IMR-90 (cell line): ENCODE results near the gene CIROP. TPM values are rescaled to one million over a fixed set of nuclear protein-coding genes. Genes with fewer than 3 reads are reported as not detected.

ENCODE experiments used
- ATAC-seq: fragments of 200-7000 bp; cut with Tn5 transposase; 2 replicates; pipeline ENCODE4 v1.9.1; 2020; ENCODE audit warnings: low read depth, mild to moderate bottlenecking, moderate library complexity
- BruUV-seq: library from RNA; stranded (reverse); fragments of 400-500 nt; replicated peaks from 2 replicates; lab custom pipeline; 2021; lab: Mats Ljungman, UMichigan
- CTCF ChIA-PET: fragments of 300-600 bp; formaldehyde crosslinking; extraction: SDS; loops from one replicate; lab custom pipeline; 2021; ENCODE audit warnings: antibody characterized with exemption; lab: Yijun Ruan, JAX
- POLR2A ChIA-PET: fragments of 300-600 bp; sonication (Branson Sonifier 250); formaldehyde crosslinking; loops from one replicate; lab custom pipeline; 2022; ENCODE audit warnings: antibody characterized with exemption; ENCODE audit not compliant: unreplicated experiment; lab: Charles Lee
- DNase-seq: peaks from one replicate; pipeline ENCODE4 v3.0.0; 2013
- H2AFZ ChIP-seq: replicated peaks from 2 replicates; pipeline ENCODE3; 2013; ENCODE audit warnings: low read length, mild to moderate bottlenecking; ENCODE audit not compliant: poor library complexity
- H2AK5ac ChIP-seq: 2 replicates; pipeline ENCODE4 v1.6.1; 2013; ENCODE audit warnings: low read depth, low read length, inconsistent platforms
- H2AK9ac ChIP-seq: replicated peaks from 2 replicates; pipeline ENCODE3; 2013; ENCODE audit warnings: mild to moderate bottlenecking, low read depth, low read length, moderate library complexity; ENCODE audit not compliant: poor library complexity
- H2BK120ac ChIP-seq: 2 replicates; pipeline ENCODE4 v1.6.1; 2013; ENCODE audit warnings: low read depth, low read length, inconsistent platforms
- H2BK15ac ChIP-seq: 3 replicates; pipeline ENCODE4 v1.6.1; 2013; ENCODE audit warnings: low read depth, low read length, inconsistent platforms
- H2BK20ac ChIP-seq: 2 replicates; pipeline ENCODE4 v1.6.1; 2013; ENCODE audit warnings: low read depth, mild to moderate bottlenecking, inconsistent platforms, low read length, moderate library complexity
- H2BK5ac ChIP-seq: 2 replicates; pipeline ENCODE4 v1.6.1; 2013; ENCODE audit warnings: mild to moderate bottlenecking, low read depth, low read length, inconsistent platforms; ENCODE audit not compliant: poor library complexity, severe bottlenecking
- H3K14ac ChIP-seq: replicated peaks from 2 replicates; pipeline ENCODE4 v1.6.1; 2013; ENCODE audit warnings: low read depth, low read length, inconsistent platforms
- H3K18ac ChIP-seq: 2 replicates; pipeline ENCODE4 v1.6.1; 2013; ENCODE audit warnings: low read depth, low read length, control low read depth
- H3K23ac ChIP-seq: 2 replicates; pipeline ENCODE4 v1.6.1; 2013; ENCODE audit warnings: low read depth, low read length, inconsistent platforms
- H3K27ac ChIP-seq: 2 replicates; pipeline ENCODE4 v1.5.1; 2013; ENCODE audit warnings: mild to moderate bottlenecking, control low read depth, low read length; ENCODE audit not compliant: insufficient read depth
- H3K27me3 ChIP-seq: 2 replicates; pipeline ENCODE4 v1.6.1; 2013; ENCODE audit warnings: low read length; ENCODE audit not compliant: control insufficient read depth, insufficient read depth
- H3K36me3 ChIP-seq: 2 replicates; pipeline ENCODE4 v1.6.1; 2013; ENCODE audit warnings: low read length, mixed read lengths; ENCODE audit not compliant: control insufficient read depth, insufficient read depth
- H3K4ac ChIP-seq: 2 replicates; pipeline ENCODE4 v1.6.1; 2013; ENCODE audit warnings: low read depth, low read length, inconsistent platforms
- H3K4me1 ChIP-seq: 2 replicates; pipeline ENCODE4 v1.6.1; 2013; ENCODE audit warnings: low read length, mixed read lengths; ENCODE audit not compliant: control insufficient read depth, insufficient read depth
- H3K4me2 ChIP-seq: 2 replicates; pipeline ENCODE4 v1.6.1; 2013; ENCODE audit warnings: low read depth, mild to moderate bottlenecking, control low read depth, low read length, moderate library complexity
- H3K4me3 ChIP-seq: 2 replicates; pipeline ENCODE4 v1.5.1; 2013; ENCODE audit warnings: low read depth, mild to moderate bottlenecking, control low read depth, low read length, moderate library complexity; ENCODE audit not compliant: insufficient read depth
- H3K56ac ChIP-seq: 2 replicates; pipeline ENCODE4 v1.6.1; 2013; ENCODE audit warnings: low read length, inconsistent platforms; ENCODE audit not compliant: insufficient read depth; ENCODE audit errors: extremely low read depth
- H3K79me1 ChIP-seq, 2 experiments: 2 replicates each; pipeline ENCODE4 v1.6.1; 2013; ENCODE audit warnings: low read length in 2 of 2, inconsistent platforms in 1 of 2, low read depth in 1 of 2
- H3K9ac ChIP-seq: 2 replicates; pipeline ENCODE4 v1.6.1; 2013; ENCODE audit warnings: low read depth, low read length, control low read depth
- H3K9me1 ChIP-seq: 2 replicates; pipeline ENCODE4 v1.6.1; 2013; ENCODE audit warnings: low read length, inconsistent platforms; ENCODE audit not compliant: insufficient read depth
- H3K9me3 ChIP-seq: 2 replicates; pipeline ENCODE4 v1.6.1; 2013; ENCODE audit warnings: low read length; ENCODE audit not compliant: control insufficient read depth, insufficient read depth
- H4K20me1 ChIP-seq: 2 replicates; pipeline ENCODE4 v1.6.1; 2013; ENCODE audit warnings: low read length, inconsistent platforms; ENCODE audit not compliant: insufficient read depth
- H4K5ac ChIP-seq: 2 replicates; pipeline ENCODE4 v1.6.1; 2013; ENCODE audit warnings: mild to moderate bottlenecking, low read depth, low read length, control low read depth
- H4K8ac ChIP-seq, 2 experiments: 2 replicates each; pipeline ENCODE4 v1.6.1; 2013; ENCODE audit warnings: low read depth in 2 of 2, low read length in 2 of 2, control low read depth in 1 of 2, inconsistent platforms in 1 of 2
- H4K91ac ChIP-seq: 2 replicates; pipeline ENCODE4 v1.6.1; 2013; ENCODE audit warnings: low read depth, low read length, inconsistent platforms; ENCODE audit not compliant: insufficient read depth
- CEBPB ChIP-seq: IDR thresholded peaks from 2 replicates; pipeline ENCODE4 v1.6.1; 2012; ENCODE audit warnings: low read depth, low read length, improper control_type of control experiment
- MAZ ChIP-seq: IDR thresholded peaks from 2 replicates; pipeline ENCODE4 v1.6.1; 2012; ENCODE audit warnings: low read depth, mild to moderate bottlenecking, low read length, improper control_type of control experiment, moderate library complexity, borderline replicate concordance
- MXI1 ChIP-seq: IDR thresholded peaks from 2 replicates; pipeline ENCODE4 v1.6.1; 2012; ENCODE audit warnings: low read depth, mild to moderate bottlenecking, low read length, moderate library complexity, borderline replicate concordance
- NFE2L2 ChIP-seq: fragments of 150-350 bp; IDR thresholded peaks from 2 replicates; pipeline ENCODE4 v1.6.1; 2016; ENCODE audit warnings: low read depth, mild to moderate bottlenecking, low read length
- RAD21 ChIP-seq: IDR thresholded peaks from 2 replicates; pipeline ENCODE4 v1.6.1; 2012; ENCODE audit warnings: low read length, improper control_type of control experiment
- SMC3 ChIP-seq: fragments of 150-350 bp; IDR thresholded peaks from 2 replicates; pipeline ENCODE4 v1.6.1; 2016; ENCODE audit warnings: low read depth, mild to moderate bottlenecking, antibody characterized with exemption, low read length, moderate library complexity
- WGBS, 2 experiments: methylation state at CpG; one replicate each; pipeline versions ENCODE4 v1.1.5 to v1.1.7; 2013; ENCODE audit warnings: missing lambda C conversion rate in 2 of 2; ENCODE audit not compliant: insufficient read length in 1 of 2; ENCODE audit errors: extremely low coverage in 2 of 2; 5-methylcytosine and 5-hydroxymethylcytosine counted together
- dilution Hi-C: fragments of 300-500 bp; cut with HindIII; formaldehyde crosslinking; loops from one replicate; pipeline ENCODE4 v1.14.3; 2018; ENCODE audit warnings: low sequenced_read_pairs; ENCODE audit not compliant: unreplicated experiment
- in situ Hi-C: fragments of 300-500 bp; cut with MboI; formaldehyde crosslinking; loops from 3 replicates; pipeline ENCODE4 v1.14.3; 2019; ENCODE audit warnings: low sequenced_read_pairs, inconsistent platforms, mixed read lengths
- intact Hi-C: fragments of 100-400 bp; cut with micrococcal nuclease; formaldehyde crosslinking; loops from 2 replicates; pipeline ENCODE4 v1.10.0; 2022
- polyA plus RNA-seq, 3 experiments: library from polyadenylated mRNA; depleted of rRNA; stranded (reverse); fragments of >200 nt; gene quantifications; 2 replicates each; pipeline ENCODE4 v1.2.3, GENCODE V29; 2012; ENCODE audit warnings: low replicate concordance in 1 of 3
- total RNA-seq: library from RNA; depleted of rRNA; stranded (reverse); fragments of >200 nt; gene quantifications from 2 replicates; pipeline ENCODE4 v1.2.3, GENCODE V29; 2012
- TF ChIP-seq, protein P1 (sequence below): conservative IDR thresholded peaks from 2 replicates; pipeline ENCODE4 v1.5.1; 2012; ENCODE audit warnings: mild to moderate bottlenecking, low read depth, low read length, improper control_type of control experiment

CIROP gene
- total and polyA plus RNA-seq, 2 of the 4 experiments (the other 2 are of a cell fraction) = 0.31 to 0.36 TPM

DNA sequence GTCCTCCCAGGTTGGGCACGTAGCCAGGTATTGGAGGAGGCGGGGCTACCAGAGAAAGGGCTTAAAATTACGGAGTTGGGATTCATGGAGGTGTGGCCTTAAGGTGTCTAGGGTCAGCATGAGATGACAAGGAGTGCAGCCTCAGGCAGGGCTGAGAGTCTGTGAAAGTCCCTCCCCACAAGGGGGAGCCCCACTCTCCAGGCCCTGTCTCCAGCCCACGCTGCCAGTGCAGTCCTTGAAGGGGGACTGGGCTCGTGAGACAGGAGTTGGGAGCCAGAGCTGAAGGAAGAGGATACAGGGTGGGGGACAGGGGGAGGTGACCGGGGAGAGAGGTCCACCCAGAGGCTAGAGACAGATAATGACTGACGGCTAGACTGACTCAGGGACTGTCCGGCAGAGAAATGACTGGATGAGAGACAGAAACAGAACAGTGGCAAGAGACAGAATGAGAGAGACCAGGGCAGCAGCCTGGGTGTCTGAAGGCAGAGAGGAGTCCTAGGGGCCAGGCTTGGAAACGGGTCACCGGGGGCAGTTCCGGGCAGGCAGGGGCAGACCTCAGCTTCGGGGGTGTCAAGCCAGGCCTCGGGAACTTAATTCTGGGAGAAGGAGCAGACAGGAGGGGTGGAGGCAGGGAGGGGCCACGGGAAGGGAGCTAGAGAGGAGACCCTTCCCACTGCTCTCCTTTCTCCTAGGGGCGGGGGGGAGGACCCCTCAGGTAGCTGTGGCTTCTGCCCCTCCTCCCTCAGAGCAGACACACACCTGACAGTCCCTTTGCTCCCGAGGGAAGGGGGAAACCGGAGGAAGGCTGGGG is 48.4 kb downstream of the CIROP start:
- peak overlapping the region; percentile 75 for H3K4me2 ChIP-seq
- POLR2A ChIA-PET = no interaction called here
- H4K91ac ChIP-seq = no peak overlapping the region
- no peaks in the 10 kb centered on the region for H3K9me1 ChIP-seq
- TF ChIP-seq MAZ (peak; percentile 48; the same call in 1 of the 2 replicates), MXI1 (0 out of 2 replicates have a peak, but pooled peaks have one; percentile 31), RAD21 (peak; percentile 54), NFE2L2 (no peak), SMC3 (peak; percentile 61), CEBPB (no peak)
- TF ChIP-seq, protein P1, sequence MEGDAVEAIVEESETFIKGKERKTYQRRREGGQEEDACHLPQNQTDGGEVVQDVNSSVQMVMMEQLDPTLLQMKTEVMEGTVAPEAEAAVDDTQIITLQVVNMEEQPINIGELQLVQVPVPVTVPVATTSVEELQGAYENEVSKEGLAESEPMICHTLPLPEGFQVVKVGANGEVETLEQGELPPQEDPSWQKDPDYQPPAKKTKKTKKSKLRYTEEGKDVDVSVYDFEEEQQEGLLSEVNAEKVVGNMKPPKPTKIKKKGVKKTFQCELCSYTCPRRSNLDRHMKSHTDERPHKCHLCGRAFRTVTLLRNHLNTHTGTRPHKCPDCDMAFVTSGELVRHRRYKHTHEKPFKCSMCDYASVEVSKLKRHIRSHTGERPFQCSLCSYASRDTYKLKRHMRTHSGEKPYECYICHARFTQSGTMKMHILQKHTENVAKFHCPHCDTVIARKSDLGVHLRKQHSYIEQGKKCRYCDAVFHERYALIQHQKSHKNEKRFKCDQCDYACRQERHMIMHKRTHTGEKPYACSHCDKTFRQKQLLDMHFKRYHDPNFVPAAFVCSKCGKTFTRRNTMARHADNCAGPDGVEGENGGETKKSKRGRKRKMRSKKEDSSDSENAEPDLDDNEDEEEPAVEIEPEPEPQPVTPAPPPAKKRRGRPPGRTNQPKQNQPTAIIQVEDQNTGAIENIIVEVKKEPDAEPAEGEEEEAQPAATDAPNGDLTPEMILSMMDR = peak; percentile 76
- H3K56ac ChIP-seq = no peak overlapping the region
- peaks cover 13% of the 10 kb centered on the region for H4K20me1 ChIP-seq
- DNase-seq (peak; percentile 65), ATAC-seq (peak; percentile 70)
- WGBS, 2 experiments = 0% methylated on average over 8 of the region's 17 CpGs; no CpG with 5 or more reads in 1 of the 2 experiments
- no peak overlapping the region; a peak in 1 of 4 replicates for H4K8ac ChIP-seq
- H3K36me3 ChIP-seq = peaks cover 28% of the 10 kb centered on the region
- BruUV-seq = no TSS peak
- dilution Hi-C loops = no loop called here
- intact Hi-C loops = loop anchor here (1.0 to 2.0 kb wide), 2 partner anchors 53 to 492 kb away; no protein-coding TSS in a partner anchor
- peak overlapping the region; percentile 95 for H2AK9ac ChIP-seq
- peaks cover 11% of the 10 kb centered on the region; the same call in 1 of the 2 replicates for H3K4me1 ChIP-seq
- peaks cover 0 to 34% of the 10 kb centered on the region in 2 experiments; a peak in 3 of 4 replicates for H3K79me1 ChIP-seq
- H2BK120ac ChIP-seq = no peak overlapping the region
- H4K5ac ChIP-seq = no peak overlapping the region
- H2BK15ac ChIP-seq = no peak overlapping the region
- in situ Hi-C loops = no loop called here
- peak overlapping the region; percentile 89 for H2AFZ ChIP-seq
- H2BK5ac ChIP-seq = no peak overlapping the region
- no peak overlapping the region for H3K18ac ChIP-seq
- CTCF ChIA-PET = interaction anchor here (0.7 to 1.3 kb wide), 5 partner anchors 12 to 111 kb away, joined by 3 to 4 read pairs (median 3); no protein-coding TSS in a partner anchor
- no peaks in the 10 kb centered on the region for H3K27me3 ChIP-seq
- no peaks in the 10 kb centered on the region for H3K9me3 ChIP-seq
- H3K23ac ChIP-seq = peak overlapping the region; percentile 67
- H3K14ac ChIP-seq = no peak overlapping the region
- no peak overlapping the region for H2BK20ac ChIP-seq
- peak overlapping the region; percentile 52 for H2AK5ac ChIP-seq
- H3K9ac ChIP-seq = peak overlapping the region; percentile 72
- peak overlapping the region; percentile 62 for H3K4me3 ChIP-seq
- H3K27ac ChIP-seq = no peak overlapping the region; the same call in 1 of the 2 replicates
- H3K4ac ChIP-seq = peak overlapping the region; percentile 14; the same call in 1 of the 2 replicates
